ENCODE data around the gene SLMAP.

SLMAP gene

DNA sequence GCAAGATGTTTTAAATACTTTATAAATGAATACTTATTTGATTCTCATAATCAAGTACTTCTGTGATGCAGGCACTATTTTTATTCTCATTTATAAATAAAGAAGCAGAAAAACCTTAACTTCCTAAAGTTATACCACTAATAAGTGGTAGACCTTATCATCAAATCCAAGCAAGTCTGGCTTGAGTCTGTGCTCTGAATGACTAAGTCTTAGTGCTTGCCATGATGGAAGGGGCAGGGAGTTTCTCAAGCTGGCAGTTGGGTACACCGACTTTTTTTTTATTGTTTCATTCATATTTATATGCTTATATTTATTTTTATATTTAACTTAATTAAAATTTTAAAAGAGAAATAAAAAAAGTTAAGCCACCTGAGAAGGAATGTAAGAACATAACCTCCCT is 23.6 kb downstream of the SLMAP start:
- no peak overlapping the region for H3K27ac ChIP-seq
- no peaks in the 10 kb centered on the region for H3K36me3 ChIP-seq
- DNase-seq: no peak
- no peaks in the 10 kb centered on the region for H3K9me3 ChIP-seq (ENCODE audit: severe bottlenecking)
- H3K27me3 ChIP-seq (ENCODE audit: insufficient read depth, low read depth, severe bottlenecking): no peaks in the 10 kb centered on the region
- H3K4me3 ChIP-seq (ENCODE audit: low read depth, low read length): no peak overlapping the region
- TF ChIP-seq, protein P1, sequence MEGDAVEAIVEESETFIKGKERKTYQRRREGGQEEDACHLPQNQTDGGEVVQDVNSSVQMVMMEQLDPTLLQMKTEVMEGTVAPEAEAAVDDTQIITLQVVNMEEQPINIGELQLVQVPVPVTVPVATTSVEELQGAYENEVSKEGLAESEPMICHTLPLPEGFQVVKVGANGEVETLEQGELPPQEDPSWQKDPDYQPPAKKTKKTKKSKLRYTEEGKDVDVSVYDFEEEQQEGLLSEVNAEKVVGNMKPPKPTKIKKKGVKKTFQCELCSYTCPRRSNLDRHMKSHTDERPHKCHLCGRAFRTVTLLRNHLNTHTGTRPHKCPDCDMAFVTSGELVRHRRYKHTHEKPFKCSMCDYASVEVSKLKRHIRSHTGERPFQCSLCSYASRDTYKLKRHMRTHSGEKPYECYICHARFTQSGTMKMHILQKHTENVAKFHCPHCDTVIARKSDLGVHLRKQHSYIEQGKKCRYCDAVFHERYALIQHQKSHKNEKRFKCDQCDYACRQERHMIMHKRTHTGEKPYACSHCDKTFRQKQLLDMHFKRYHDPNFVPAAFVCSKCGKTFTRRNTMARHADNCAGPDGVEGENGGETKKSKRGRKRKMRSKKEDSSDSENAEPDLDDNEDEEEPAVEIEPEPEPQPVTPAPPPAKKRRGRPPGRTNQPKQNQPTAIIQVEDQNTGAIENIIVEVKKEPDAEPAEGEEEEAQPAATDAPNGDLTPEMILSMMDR (IDR thresholded peaks at IDR 0.05; ENCODE audit: low read depth, low read length): no peak

GRCh38 chr3:57783186-57784088 is 27.3 kb downstream of the SLMAP start:
- DNase-seq: no peak
- Histone ChIP-seq H3K27me3 (ENCODE audit: insufficient read depth, low read depth, severe bottlenecking) (no peaks in the 10 kb centered on the region), H3K36me3 (no peaks in the 10 kb centered on the region), H3K27ac (no peak overlapping the region), H3K4me3 (ENCODE audit: low read depth, low read length) (no peak overlapping the region), H3K9me3 (ENCODE audit: severe bottlenecking) (no peaks in the 10 kb centered on the region)
- TF ChIP-seq, protein P1 (IDR thresholded peaks at IDR 0.05; ENCODE audit: low read depth, low read length): no peak

GRCh38 chr3:57784089-57784735 is 28.1 kb downstream of the SLMAP start:
- H3K27me3 ChIP-seq (ENCODE audit: insufficient read depth, low read depth, severe bottlenecking): no peaks in the 10 kb centered on the region
- H3K9me3 ChIP-seq (ENCODE audit: severe bottlenecking): no peaks in the 10 kb centered on the region
- H3K36me3 ChIP-seq: no peaks in the 10 kb centered on the region
- no peak overlapping the region for H3K4me3 ChIP-seq (ENCODE audit: low read depth, low read length)
- H3K27ac ChIP-seq: no peak overlapping the region
- TF ChIP-seq, protein P1 (IDR thresholded peaks at IDR 0.05; ENCODE audit: low read depth, low read length): no peak
- no peak for DNase-seq

GRCh38 chr3:57785446-57785845 is 29.3 kb downstream of the SLMAP start:
- no peaks in the 10 kb centered on the region for H3K36me3 ChIP-seq
- TF ChIP-seq, protein P1 (IDR thresholded peaks at IDR 0.05; ENCODE audit: low read depth, low read length): no peak

DNA sequence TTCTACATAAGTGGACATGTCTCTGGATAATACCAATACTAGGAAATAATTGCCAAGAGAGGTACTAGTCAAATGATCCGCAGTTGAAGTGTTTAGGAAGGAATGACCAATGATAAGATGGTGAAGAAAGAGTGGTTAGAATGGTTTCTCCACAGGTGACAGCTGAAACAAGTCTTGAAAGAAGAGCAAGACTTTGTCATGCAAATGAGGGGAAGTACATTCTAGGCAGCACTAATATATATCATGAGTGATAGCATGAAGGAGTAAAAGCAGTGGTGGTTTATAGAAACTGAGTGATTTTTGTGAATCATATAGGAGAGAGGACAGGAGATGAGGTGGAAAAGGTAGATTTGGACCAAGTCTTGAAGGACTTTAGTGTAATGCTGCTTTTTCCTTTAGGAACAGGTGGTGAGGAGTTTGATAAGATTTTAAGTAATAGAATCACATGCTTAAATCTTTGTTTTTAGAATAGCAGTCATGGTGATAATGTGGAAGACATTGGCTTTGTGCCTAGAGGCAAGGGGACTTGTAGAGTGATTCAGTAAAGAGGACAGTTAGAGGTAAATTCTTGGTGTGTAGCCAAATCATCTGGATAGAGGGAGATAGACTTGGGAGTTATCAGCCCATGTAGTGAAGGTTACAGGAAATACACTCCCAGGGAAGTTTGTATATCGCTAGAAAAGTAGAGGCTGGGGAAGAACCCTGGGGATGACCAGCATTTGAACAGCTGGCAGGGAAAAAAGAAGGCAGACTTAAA is 31.9 kb downstream of the SLMAP start:
- no peak for DNase-seq
- TF ChIP-seq, protein P1 (IDR thresholded peaks at IDR 0.05; ENCODE audit: low read depth, low read length): no peak
- no peak overlapping the region for H3K27ac ChIP-seq

More at GRCh38 chr3:57785446-57785845, 29.3 kb downstream of the SLMAP start:
- H3K27me3 ChIP-seq (ENCODE audit: insufficient read depth, low read depth, severe bottlenecking): no peaks in the 10 kb centered on the region
- H3K27ac ChIP-seq: no peak overlapping the region
- no peaks in the 10 kb centered on the region for H3K9me3 ChIP-seq (ENCODE audit: severe bottlenecking)
- no peak for DNase-seq
- H3K4me3 ChIP-seq (ENCODE audit: low read depth, low read length): no peak overlapping the region

More for the DNA sequence above, 31.9 kb downstream of the SLMAP start:
- no peaks in the 10 kb centered on the region for H3K27me3 ChIP-seq (ENCODE audit: insufficient read depth, low read depth, severe bottlenecking)
- no peak overlapping the region for H3K4me3 ChIP-seq (ENCODE audit: low read depth, low read length)
- no peaks in the 10 kb centered on the region for H3K36me3 ChIP-seq
- H3K9me3 ChIP-seq (ENCODE audit: severe bottlenecking): no peaks in the 10 kb centered on the region

Data from WERI-Rb-1 (cell line).